Ovary (tissue), 9 donors: Measurements from ENCODE around the gene SLC17A5. TPM values are rescaled to one million over a fixed set of nuclear protein-coding genes. Genes with fewer than 3 reads are reported as not detected.

ENCODE experiments used
- DNase-seq, 5 donors: peaks; one replicate each; pipeline ENCODE4 v3.0.0-alpha.2; 2019 to 2020
- H3K27ac ChIP-seq, 2 donors: fragments of 200-600 bp; one replicate each; pipeline versions ENCODE4 v1.5.1 to v1.8.0; 2019 to 2022
- H3K27me3 ChIP-seq: fragments of 200-600 bp; one replicate; pipeline ENCODE4 v1.8.0; 2022
- H3K36me3 ChIP-seq: fragments of 200-600 bp; sonication (generic); one replicate; pipeline ENCODE4 v1.5.1; 2019
- H3K4me1 ChIP-seq: one replicate; pipeline ENCODE4 v1.8.1; 2013; ENCODE audit warnings: mild to moderate bottlenecking, moderate library complexity; ENCODE audit not compliant: insufficient read depth
- H3K4me3 ChIP-seq: fragments of 200-600 bp; sonication (generic); one replicate; pipeline ENCODE4 v1.5.1; 2017
- H3K9me3 ChIP-seq, 2 donors: fragments of 200-600 bp in 1 of 2; sonication (generic) in 1 of 2; one replicate each; pipeline versions ENCODE4 v1.5.1 to v1.8.1; 2013 to 2019; ENCODE audit warnings: mild to moderate bottlenecking in 1 of 2, moderate library complexity in 1 of 2
- EP300 ChIP-seq: sonication (generic); formaldehyde crosslinking; IDR thresholded peaks from one replicate; pipeline ENCODE4 v1.6.1; 2017; ENCODE audit warnings: antibody characterized with exemption
- POLR2A ChIP-seq: fragments of 450-650 bp; IDR thresholded peaks from one replicate; pipeline ENCODE4 v1.6.1; 2017; ENCODE audit warnings: antibody characterized with exemption, mild to moderate bottlenecking, moderate library complexity
- WGBS, 3 donors: extraction: QIAGEN DNeasy Blood & Tissue Kit in 1 of 3; methylation state at CpG; one replicate each; pipeline versions ENCODE4 v1.1.5 to v1.1.7; 2013 to 2017; 5-methylcytosine and 5-hydroxymethylcytosine counted together
- intact Hi-C, 4 donors: fragments of 100-400 bp; cut with DNase I; formaldehyde crosslinking; loops; one replicate each; pipeline versions ENCODE4 v1.11.0 to v1.15.1; 2022 to 2023
- polyA plus RNA-seq, 2 donors: library from polyadenylated mRNA; stranded (reverse); fragments of 200-250 nt in 1 of 2; fragments of 350-450 nt in 1 of 2; fragmentation: Illumina TruSeq in 1 of 2; extraction: RNeasy Lipid Tissue Mini Kit (QIAGEN cat#74804) in 1 of 2; gene quantifications; one replicate each; pipeline ENCODE4 v1.2.3, GENCODE V29; 2013 to 2014
- small RNA-seq: library from RNA; depleted of rRNA; stranded (forward); fragments of <200 nt; gene quantifications from one replicate; pipeline ENCODE3, GENCODE V24; 2016
- total RNA-seq, 7 donors: library from RNA; depleted of rRNA in 2 of 7; stranded (reverse); fragments of >200 nt in 2 of 7; fragmentation: NEBNext Ultra II Directional in 3 of 7; extraction: Animal tissue kit (Norgen Biotek cat#: 25700) in 3 of 7; gene quantifications; one replicate each; pipeline versions ENCODE4 v1.1.0 to v1.2.4, GENCODE V29; 2016 to 2023
- TF ChIP-seq, protein P1 (sequence below), 3 donors: fragments of 450-650 bp in 2 of 3; fragments of 200-600 bp in 1 of 3; IDR thresholded peaks; one replicate each; pipeline versions ENCODE4 v1.5.1 to v1.8.0; 2016 to 2022; ENCODE audit warnings: antibody characterized with exemption in 3 of 3, mild to moderate bottlenecking in 1 of 3
- donor health status: DM: no; HTN: no; CAD: no; lungs with moderate emphysema.
- donor health status: DM: no; HTN: no; CAD: no.
- donor health status: Bipolar disorder and iron deficiency.
- donor health status: DM: yes; HTN: yes; CAD: no.
- donor health status: DM: no; HTN: no; CAD: no.
- donor health status: DM: yes; HTN: yes; CAD: no.

The SLC17A5 gene
- total and polyA plus RNA-seq, 9 donors: 4.3 to 18.3 (median 7.0) TPM

DNA sequence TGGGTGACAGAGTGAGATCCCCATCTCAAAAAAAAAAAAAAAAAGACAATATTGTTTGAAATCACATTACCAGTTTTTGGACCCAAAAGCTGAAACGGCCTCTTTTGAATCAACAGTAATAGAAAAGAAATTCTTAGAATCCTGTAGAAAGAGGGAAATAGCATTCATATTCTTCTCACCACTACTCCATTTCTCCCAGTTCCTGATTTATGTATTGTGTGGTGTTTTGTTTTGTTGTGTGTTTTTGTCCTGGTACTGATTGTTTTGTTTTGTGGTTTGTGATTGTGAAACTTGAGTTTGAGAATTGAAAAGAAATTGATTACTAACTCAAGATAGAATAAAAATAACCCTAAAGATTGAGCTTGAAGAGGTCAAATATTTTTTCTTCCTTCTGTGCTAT is 106.8 kb downstream of the SLC17A5 start:
- H3K4me3 ChIP-seq: no peak overlapping the region
- H3K4me1 ChIP-seq: no peaks in the 10 kb centered on the region
- DNase-seq: no peak
- no peaks in the 10 kb centered on the region for H3K27me3 ChIP-seq
- H3K9me3 ChIP-seq: no peaks in the 10 kb centered on the region
- WGBS, 3 donors: 76 to 91% (median 80%) methylated on average over 1 of the region's 1 CpG
- TF ChIP-seq EP300 (no peak), POLR2A (no peak)
- TF ChIP-seq, protein P1, sequence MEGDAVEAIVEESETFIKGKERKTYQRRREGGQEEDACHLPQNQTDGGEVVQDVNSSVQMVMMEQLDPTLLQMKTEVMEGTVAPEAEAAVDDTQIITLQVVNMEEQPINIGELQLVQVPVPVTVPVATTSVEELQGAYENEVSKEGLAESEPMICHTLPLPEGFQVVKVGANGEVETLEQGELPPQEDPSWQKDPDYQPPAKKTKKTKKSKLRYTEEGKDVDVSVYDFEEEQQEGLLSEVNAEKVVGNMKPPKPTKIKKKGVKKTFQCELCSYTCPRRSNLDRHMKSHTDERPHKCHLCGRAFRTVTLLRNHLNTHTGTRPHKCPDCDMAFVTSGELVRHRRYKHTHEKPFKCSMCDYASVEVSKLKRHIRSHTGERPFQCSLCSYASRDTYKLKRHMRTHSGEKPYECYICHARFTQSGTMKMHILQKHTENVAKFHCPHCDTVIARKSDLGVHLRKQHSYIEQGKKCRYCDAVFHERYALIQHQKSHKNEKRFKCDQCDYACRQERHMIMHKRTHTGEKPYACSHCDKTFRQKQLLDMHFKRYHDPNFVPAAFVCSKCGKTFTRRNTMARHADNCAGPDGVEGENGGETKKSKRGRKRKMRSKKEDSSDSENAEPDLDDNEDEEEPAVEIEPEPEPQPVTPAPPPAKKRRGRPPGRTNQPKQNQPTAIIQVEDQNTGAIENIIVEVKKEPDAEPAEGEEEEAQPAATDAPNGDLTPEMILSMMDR (IDR thresholded peaks at IDR 0.05): no peak
- intact Hi-C loops: no loop called here
- no peak overlapping the region for H3K27ac ChIP-seq
- no peaks in the 10 kb centered on the region for H3K36me3 ChIP-seq

Small RNA genes lying within 50 kb of the gene (small RNA-seq; reads per million reads assigned to genes)
- not detected for gene RPS27P15

Other genes starting within 250 kb of the SLC17A5 start
- gene CGAS, start 201.7 kb downstream of the SLC17A5 start, total RNA-seq: 1 to 10 TPM; 1.2 to 4.4 (median 2.8) TPM
- gene CGAS, start 201.7 kb downstream of the SLC17A5 start, polyA plus RNA-seq: 1 to 10 TPM; 2.3 to 3.5 TPM
- gene MTO1, start 192.3 kb downstream of the SLC17A5 start, total RNA-seq: 10 to 100 TPM; 23.2 to 43.1 (median 32.2) TPM
- 10 to 100 TPM; 19.8 to 20.7 TPM for gene MTO1, start 192.3 kb downstream of the SLC17A5 start, polyA plus RNA-seq
- over 10,000 TPM; 15,703 to 19,058 (median 16,968) TPM for gene EEF1A1, start 133.0 kb downstream of the SLC17A5 start, total RNA-seq
- gene EEF1A1, start 133.0 kb downstream of the SLC17A5 start, polyA plus RNA-seq: over 10,000 TPM; 15,578 to 19,769 TPM
- 1 to 10 TPM; 1.5 to 5.3 (median 3.2) TPM for gene CD109, start 42.2 kb upstream of the SLC17A5 start, total RNA-seq
- 1 to 10 TPM; 1.2 to 5.8 TPM for gene CD109, start 42.2 kb upstream of the SLC17A5 start, polyA plus RNA-seq